B cell (primary cell): ENCODE measurements around the gene INO80D.
"Not testable (repeated sequence)": the region's sequence is repeated elsewhere in the genome, so short reads cannot be mapped to it uniquely, and the experiment has no call there.

ENCODE experiments used
- CTCF ChIP-seq: fragments of 200-600 bp; IDR thresholded peaks from one replicate; pipeline ENCODE4 v1.8.0; 2022; ENCODE audit warnings: antibody characterized with exemption, mild to moderate bottlenecking
- EZH2 ChIP-seq: IDR thresholded peaks from 2 replicates; pipeline ENCODE4 v1.6.1; 2012; ENCODE audit warnings: borderline replicate concordance, low read depth, mild to moderate bottlenecking, moderate library complexity, low read length; ENCODE audit not compliant: insufficient read depth, poor library complexity, severe bottlenecking

GRCh38 chr2:205988681-205989080 lies 97.3 kb downstream of the INO80D start:
- not testable (repeated sequence) for TF ChIP-seq CTCF, EZH2
